Omental fat pad (tissue), 4 donors: Measurements from ENCODE around the gene PRKCA. TPM values are rescaled to one million over a fixed set of nuclear protein-coding genes. Genes with fewer than 3 reads are reported as not detected.

Experiments
- ATAC-seq: fragments of 150-250 bp; one replicate; pipeline ENCODE4 v1.9.1; 2016; ENCODE audit warnings: mild to moderate bottlenecking, moderate library complexity; ENCODE audit not compliant: low FRiP score
- DNase-seq: peaks from one replicate; pipeline ENCODE4 v3.0.0-alpha.2; 2019; ENCODE audit warnings: low spot score
- total RNA-seq, 4 donors: library from RNA; depleted of rRNA; stranded (reverse); fragments of >200 nt; gene quantifications; one replicate each; pipeline ENCODE4 v1.1.0, GENCODE V29; 2016
- TF ChIP-seq, protein P1 (sequence below), 3 donors: fragments of 450-650 bp; IDR thresholded peaks; one replicate each; pipeline ENCODE4 v1.5.1; 2016 to 2017; ENCODE audit warnings: antibody characterized with exemption in 3 of 3, mild to moderate bottlenecking in 3 of 3, moderate library complexity in 2 of 3

The PRKCA gene
- total RNA-seq, 4 donors from 2014 or later, result 6.7 to 14.3 (median 10.3) TPM

DNA sequence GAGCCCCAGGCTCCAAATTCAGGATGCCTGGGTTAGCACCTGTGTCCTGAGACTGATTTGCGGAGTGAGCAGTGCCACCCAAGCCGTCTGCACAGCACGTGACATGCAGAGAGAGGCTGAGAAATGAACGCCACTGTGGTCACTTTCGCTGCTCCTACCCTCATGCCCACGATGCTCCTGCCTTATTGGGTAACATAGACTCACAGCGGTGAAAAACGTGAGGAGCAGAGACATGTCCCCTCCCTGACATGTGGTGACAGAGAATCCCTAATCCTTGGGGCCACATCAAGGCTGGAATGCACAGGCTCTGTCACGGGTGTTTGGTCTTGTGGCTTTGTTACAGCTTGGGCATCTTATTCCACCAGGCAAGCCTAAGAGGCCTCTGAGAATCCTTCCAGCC, 480.4 kb downstream of the PRKCA start:
- DNase-seq, result no peak
- no peak for ATAC-seq
- TF ChIP-seq, protein P1, sequence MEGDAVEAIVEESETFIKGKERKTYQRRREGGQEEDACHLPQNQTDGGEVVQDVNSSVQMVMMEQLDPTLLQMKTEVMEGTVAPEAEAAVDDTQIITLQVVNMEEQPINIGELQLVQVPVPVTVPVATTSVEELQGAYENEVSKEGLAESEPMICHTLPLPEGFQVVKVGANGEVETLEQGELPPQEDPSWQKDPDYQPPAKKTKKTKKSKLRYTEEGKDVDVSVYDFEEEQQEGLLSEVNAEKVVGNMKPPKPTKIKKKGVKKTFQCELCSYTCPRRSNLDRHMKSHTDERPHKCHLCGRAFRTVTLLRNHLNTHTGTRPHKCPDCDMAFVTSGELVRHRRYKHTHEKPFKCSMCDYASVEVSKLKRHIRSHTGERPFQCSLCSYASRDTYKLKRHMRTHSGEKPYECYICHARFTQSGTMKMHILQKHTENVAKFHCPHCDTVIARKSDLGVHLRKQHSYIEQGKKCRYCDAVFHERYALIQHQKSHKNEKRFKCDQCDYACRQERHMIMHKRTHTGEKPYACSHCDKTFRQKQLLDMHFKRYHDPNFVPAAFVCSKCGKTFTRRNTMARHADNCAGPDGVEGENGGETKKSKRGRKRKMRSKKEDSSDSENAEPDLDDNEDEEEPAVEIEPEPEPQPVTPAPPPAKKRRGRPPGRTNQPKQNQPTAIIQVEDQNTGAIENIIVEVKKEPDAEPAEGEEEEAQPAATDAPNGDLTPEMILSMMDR (IDR thresholded peaks at IDR 0.05), result no peak

DNA sequence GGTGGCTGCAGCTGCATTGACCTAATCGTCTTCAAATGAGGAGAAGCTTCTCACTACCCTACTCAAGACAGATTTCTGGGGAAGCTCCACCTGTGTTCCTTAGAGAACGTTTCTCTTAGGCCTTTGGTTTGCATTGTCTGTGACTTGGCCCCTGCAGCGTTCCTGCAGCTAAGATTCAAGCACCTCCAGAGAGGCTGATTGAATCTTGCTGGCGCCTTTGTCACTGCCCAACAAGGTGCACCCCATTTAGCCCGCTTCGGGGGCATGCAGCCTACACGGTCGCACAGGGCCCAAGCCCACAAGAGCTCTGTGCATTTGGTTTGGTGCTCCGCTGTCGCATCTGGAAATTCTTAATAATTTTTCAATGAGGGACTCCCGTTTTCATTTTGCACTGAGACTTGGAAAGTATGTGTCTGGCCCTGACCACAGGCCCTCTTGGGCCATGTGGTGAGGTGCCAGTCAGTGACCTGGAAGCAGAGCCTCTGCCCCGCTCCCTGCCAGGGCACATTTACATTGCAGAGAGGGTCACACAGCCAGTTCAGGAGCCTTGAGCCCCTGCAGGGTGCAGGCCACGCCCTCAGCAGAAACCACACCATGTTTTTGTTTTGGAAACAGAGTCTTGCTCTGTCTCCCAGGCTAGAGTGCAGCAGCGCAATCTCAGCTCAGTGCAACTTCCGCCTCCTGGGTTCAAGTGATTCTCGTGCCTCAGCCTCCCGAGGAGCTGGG, 481.4 kb downstream of the PRKCA start:
- no peak for ATAC-seq
- TF ChIP-seq, protein P1 (IDR thresholded peaks at IDR 0.05), result no peak
- no peak for DNase-seq

DNA sequence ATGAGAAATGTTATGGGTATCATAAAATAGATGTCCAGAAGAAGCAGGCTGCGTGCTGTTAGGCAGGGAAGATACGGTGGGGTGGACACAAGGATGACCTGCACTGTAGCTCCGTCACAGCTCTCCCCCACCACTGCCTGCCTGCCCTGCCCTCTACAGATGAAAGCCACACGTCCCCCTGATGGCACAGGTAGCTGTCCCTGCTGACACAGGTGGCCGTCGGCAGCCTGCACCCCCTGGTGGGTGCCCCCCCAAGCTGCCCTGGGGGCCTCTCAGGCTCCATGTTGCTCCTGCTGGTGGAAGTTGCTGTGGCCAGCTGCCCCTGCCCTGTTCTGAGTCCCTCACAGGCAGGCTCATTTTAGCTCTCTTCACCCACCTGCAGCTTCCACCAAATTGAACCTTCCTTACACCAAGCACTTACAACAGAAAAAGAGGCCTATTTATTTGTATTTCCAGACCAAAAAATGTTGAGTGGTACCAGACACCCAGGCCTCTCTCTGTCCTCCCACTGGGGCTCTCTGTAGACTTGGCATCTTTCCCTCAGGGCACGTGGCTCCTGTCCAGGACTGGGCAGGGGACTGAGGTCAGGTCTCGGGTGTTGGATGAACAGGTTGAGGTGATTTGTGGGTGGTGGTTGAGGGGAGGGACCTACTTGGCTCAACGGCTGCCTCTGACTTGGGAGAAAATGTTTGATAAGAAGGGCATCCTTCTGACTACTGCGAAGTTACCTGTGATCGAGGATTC, 482.4 kb downstream of the PRKCA start:
- DNase-seq, result no peak
- TF ChIP-seq, protein P1 (IDR thresholded peaks at IDR 0.05), result no peak
- no peak for ATAC-seq

DNA sequence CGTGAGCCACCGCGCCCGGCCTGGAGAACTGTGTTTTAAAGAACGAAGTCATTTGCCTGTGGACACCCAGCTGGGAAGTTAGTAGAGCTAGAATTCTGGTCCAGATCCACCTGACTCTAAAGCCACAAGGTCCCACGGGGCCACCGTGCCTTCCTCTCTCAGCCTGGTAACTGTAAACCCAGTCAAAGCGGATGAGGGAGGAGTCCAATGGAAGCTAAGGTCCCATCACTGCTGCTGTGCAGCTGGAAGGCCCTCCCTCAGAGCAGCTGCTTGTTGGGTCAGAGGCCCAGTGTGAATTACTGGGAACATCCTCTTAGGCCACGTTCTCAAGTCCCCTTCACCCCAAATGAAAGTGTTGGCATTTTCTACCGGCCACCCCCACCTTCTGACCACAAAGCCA, 483.7 kb downstream of the PRKCA start:
- TF ChIP-seq, protein P1 (IDR thresholded peaks at IDR 0.05), result no peak
- ATAC-seq (no peak), DNase-seq (no peak)

DNA sequence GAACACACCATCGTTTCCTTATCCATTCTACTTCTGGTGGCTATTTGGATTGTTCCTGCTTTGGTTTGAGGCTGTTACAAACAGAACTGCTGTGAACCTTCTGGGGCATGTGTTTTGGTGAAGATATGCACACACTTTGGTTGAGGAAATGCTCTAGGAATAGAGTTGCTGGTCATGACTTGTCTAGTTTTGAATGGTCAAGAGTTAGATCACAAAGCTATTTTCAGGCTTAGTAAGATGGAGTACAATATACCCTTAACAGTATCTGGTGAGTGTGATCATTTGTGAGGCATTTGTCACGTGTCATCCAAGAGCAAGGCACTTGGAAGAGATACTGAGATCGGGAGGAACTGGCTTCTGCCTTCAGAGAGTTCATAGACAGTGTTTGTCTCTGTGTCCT, 485.5 kb downstream of the PRKCA start:
- DNase-seq (no peak), ATAC-seq (no peak)
- TF ChIP-seq, protein P1 (IDR thresholded peaks at IDR 0.05), result no peak

DNA sequence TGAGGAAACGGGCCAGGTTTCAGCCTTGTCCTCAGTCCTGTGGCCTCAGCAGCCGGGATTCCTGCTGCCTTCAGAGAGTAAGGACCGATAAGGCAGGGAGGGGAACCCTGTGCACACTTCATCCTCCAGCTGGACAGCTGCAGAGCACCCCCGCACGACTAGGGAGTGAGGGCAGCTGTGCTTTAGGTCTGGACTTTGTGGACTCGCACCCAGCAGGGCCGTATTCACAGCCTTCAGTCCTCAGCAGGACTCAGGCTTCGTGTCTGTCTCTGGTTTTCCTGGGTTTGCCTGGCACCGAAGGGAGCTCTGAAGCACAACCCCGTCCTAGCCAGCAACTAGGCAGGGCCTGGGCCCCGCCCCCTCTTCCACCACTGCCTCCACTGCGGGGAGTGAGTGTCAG, 486.7 kb downstream of the PRKCA start:
- ATAC-seq (no peak), DNase-seq (no peak)
- TF ChIP-seq, protein P1 (IDR thresholded peaks at IDR 0.05), result no peak
